ENCODE measurements around the gene GNL2.
"Not testable (repeated sequence)": the region's sequence is repeated elsewhere in the genome, so short reads cannot be mapped to it uniquely, and the experiment has no call there.

The GNL2 gene

GRCh38 chr1:37558411-37558810 lies 37.3 kb downstream of the GNL2 start:
- no peak for DNase-seq

- DNase-seq, result no peak
Measured at GRCh38 chr1:37557402-37557801, 38.3 kb downstream of the GNL2 start.

GRCh38 chr1:37556712-37557196 lies 39.0 kb downstream of the GNL2 start, which contains the start of gene DNALI1:
Gene DNALI1 (plus strand): TSS chr1:37556940. CDS start chr1:37556995, 55 bp downstream.
- DNase-seq, result peak; percentile 33

GRCh38 chr1:37553927-37554808 lies 41.6 kb downstream of the GNL2 start, which contains the start of gene SNIP1:
Gene SNIP1 (minus strand): TSS chr1:37554293. CDS start chr1:37554229, 64 bp downstream.
- DNase-seq, result peak; percentile 40

GRCh38 chr1:37553598-37553926 lies 42.2 kb downstream of the GNL2 start:
- DNase-seq, result no peak

GRCh38 chr1:37549341-37549740 lies 46.4 kb downstream of the GNL2 start:
- DNase-seq, result no peak

- no peak for DNase-seq
Measured at GRCh38 chr1:37545019-37545418, 50.7 kb downstream of the GNL2 start.

- no peak for DNase-seq
Measured at GRCh38 chr1:37544530-37544929, 51.2 kb downstream of the GNL2 start.

GRCh38 chr1:37540036-37540785 lies 55.5 kb downstream of the GNL2 start:
- no peak for DNase-seq

- not testable (repeated sequence) for DNase-seq
Measured at GRCh38 chr1:37539154-37539553, 56.6 kb downstream of the GNL2 start.

- DNase-seq, result no peak
Measured at GRCh38 chr1:37537378-37537777, 58.4 kb downstream of the GNL2 start.

- no peak for DNase-seq
Measured at GRCh38 chr1:37533317-37534093, 62.2 kb downstream of the GNL2 start.

GRCh38 chr1:37532418-37533156 lies 63.1 kb downstream of the GNL2 start:
- DNase-seq, result not testable (repeated sequence)

GRCh38 chr1:37529888-37530287 lies 65.8 kb downstream of the GNL2 start:
- DNase-seq, result not testable (repeated sequence)

- DNase-seq, result no peak
Measured at GRCh38 chr1:37519613-37520012, 76.1 kb downstream of the GNL2 start.

- not testable (repeated sequence) for DNase-seq
Measured at GRCh38 chr1:37518929-37519328, 76.8 kb downstream of the GNL2 start.

- not testable (repeated sequence) for DNase-seq
Measured at GRCh38 chr1:37518241-37518640, 77.5 kb downstream of the GNL2 start.

- no peak for DNase-seq
Measured at GRCh38 chr1:37517569-37517968, 78.2 kb downstream of the GNL2 start.

All from NCI-H524 treated with DMSO at 0.1 percent for 48 hours (cell line).